GM19452 (cell line): ENCODE results near the gene C1QL4.
"Not testable (repeated sequence)": the region's sequence is repeated elsewhere in the genome, so short reads cannot be mapped to it uniquely, and the experiment has no call there.

Experiments
- ATAC-seq: cut with Tn5 transposase; IDR thresholded peaks from one replicate; pipeline ENCODE4 v1.9.1; 2021; ENCODE audit not compliant: unreplicated experiment

Gene C1QL4

DNA sequence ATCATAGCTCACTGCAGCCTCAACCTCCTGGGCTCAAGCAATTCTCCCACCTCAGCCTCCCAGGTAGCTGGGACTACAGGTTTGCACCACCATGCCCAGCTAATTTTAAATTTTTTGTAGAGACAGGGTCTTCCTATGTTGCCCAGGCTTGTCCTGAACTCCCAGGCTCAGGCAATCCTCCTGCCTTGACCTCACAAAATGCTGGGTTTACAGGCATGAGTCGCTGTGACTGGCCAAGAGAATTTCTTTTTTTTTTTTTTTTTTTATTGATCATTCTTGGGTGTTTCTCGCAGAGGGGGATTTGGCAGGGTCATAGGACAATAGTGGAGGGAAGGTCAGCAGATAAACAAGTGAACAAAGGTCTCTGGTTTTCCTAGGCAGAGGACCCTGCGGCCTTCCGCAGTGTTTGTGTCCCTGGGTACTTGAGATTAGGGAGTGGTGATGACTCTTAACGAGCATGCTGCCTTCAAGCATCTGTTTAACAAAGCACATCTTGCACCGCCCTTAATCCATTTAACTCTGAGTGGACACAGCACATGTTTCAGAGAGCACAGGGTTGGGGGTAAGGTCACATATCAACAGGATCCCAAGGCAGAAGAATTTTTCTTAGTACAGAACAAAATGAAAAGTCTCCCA is 54.1 kb downstream of the C1QL4 start:
- not testable (repeated sequence) for ATAC-seq
